Activated CD4-positive, alpha-beta memory T cell treated with anti-CD3 and anti-CD28 coated beads, Interleukin-2, amount 10 ng/mL, durations not matched to agents 7 days and 5 days (primary cell): ENCODE results near the gene ZFYVE16. TPM values are rescaled to one million over a fixed set of nuclear protein-coding genes. Genes with fewer than 3 reads are reported as not detected.
A peak's percentile ranks its signal among the peaks of the same experiment; 100 is the strongest.
"Not testable (repeated sequence)": the region's sequence is repeated elsewhere in the genome, so short reads cannot be mapped to it uniquely, and the experiment has no call there.

Source experiments
- CTCF ChIA-PET: fragments of 350-600 bp; sonication (Branson Sonifier 250); formaldehyde crosslinking; loops from one replicate; lab custom pipeline; 2021; ENCODE audit warnings: antibody characterized with exemption, inconsistent platforms; lab: Charles Lee
- POLR2A ChIA-PET: fragments of 350-600 bp; sonication (Branson Sonifier 250); formaldehyde crosslinking; loops from one replicate; lab custom pipeline; 2021; ENCODE audit warnings: antibody characterized with exemption; lab: Charles Lee
- DNase-seq: peaks from one replicate; pipeline ENCODE4 v3.0.0-alpha.2; 2020
- H3K27ac Mint-ChIP-seq: one replicate; pipeline ENCODE4 v1.8.0; 2021; ENCODE audit warnings: mild to moderate bottlenecking, mixed read lengths
- H3K27me3 Mint-ChIP-seq: one replicate; pipeline ENCODE4 v1.8.0; 2021; ENCODE audit warnings: mixed read lengths
- H3K36me3 Mint-ChIP-seq: one replicate; pipeline ENCODE4 v1.8.0; 2021; ENCODE audit warnings: low read depth, mixed read lengths
- H3K4me1 Mint-ChIP-seq: one replicate; pipeline ENCODE4 v1.8.0; 2021; ENCODE audit warnings: mixed read lengths
- H3K4me3 Mint-ChIP-seq: one replicate; pipeline ENCODE4 v1.8.0; 2021; ENCODE audit warnings: mild to moderate bottlenecking, mixed read lengths
- H3K9me3 Mint-ChIP-seq: one replicate; pipeline ENCODE4 v1.8.0; 2021; ENCODE audit warnings: mixed read lengths
- total RNA-seq, 2 experiments: library from RNA; stranded (reverse); gene quantifications; one replicate each; pipeline ENCODE4 v1.2.3, GENCODE V29; 2021

The ZFYVE16 gene
- total RNA-seq, 2 experiments from 2014 or later: 13.4 to 15.7 TPM

GRCh38 chr5:80390413-80390812 lies 17.5 kb upstream of the ZFYVE16 start:
- DNase-seq, H3K4me1 Mint-ChIP-seq, CTCF ChIA-PET, POLR2A ChIA-PET, H3K9me3 Mint-ChIP-seq, H3K4me3 Mint-ChIP-seq, H3K36me3 Mint-ChIP-seq, H3K27ac Mint-ChIP-seq: not testable (repeated sequence)
- H3K27me3 Mint-ChIP-seq: peaks cover 36% of the 10 kb centered on the region

DNA sequence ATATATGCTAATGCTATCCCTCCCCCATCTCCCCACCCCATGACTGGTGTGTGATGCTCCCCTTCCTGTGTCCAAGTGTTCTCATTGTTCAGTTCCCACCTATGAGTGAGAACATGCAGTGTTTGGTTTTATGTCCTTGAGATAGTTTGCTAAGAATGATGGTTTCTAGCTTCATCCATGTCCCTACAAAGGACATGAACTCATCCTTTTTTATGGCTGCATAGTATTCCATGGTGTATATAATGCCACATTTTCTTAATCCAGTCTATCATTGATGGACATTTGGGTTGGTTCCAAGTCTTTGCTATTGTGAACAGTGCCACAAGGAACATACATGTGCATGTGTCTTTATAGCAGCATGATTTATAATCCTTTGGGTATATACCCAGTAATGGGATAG lies 16.6 kb upstream of the ZFYVE16 start:
- not testable (repeated sequence) for H3K4me3 Mint-ChIP-seq, H3K27ac Mint-ChIP-seq

GRCh38 chr5:80399526-80400239 lies 8.2 kb upstream of the ZFYVE16 start:
- no peak overlapping the region for H3K27ac Mint-ChIP-seq
- POLR2A ChIA-PET: no interaction called here

More for the DNA sequence above, 16.6 kb upstream of the ZFYVE16 start:
- H3K4me1 Mint-ChIP-seq, CTCF ChIA-PET, H3K36me3 Mint-ChIP-seq, H3K9me3 Mint-ChIP-seq, POLR2A ChIA-PET, DNase-seq: not testable (repeated sequence)
- H3K27me3 Mint-ChIP-seq: peaks cover 36% of the 10 kb centered on the region

GRCh38 chr5:80400368-80400767 lies 7.5 kb upstream of the ZFYVE16 start:
- H3K4me1 Mint-ChIP-seq, H3K9me3 Mint-ChIP-seq, DNase-seq, CTCF ChIA-PET, H3K36me3 Mint-ChIP-seq, H3K4me3 Mint-ChIP-seq, H3K27ac Mint-ChIP-seq, H3K27me3 Mint-ChIP-seq, POLR2A ChIA-PET: not testable (repeated sequence)

More at GRCh38 chr5:80399526-80400239, 8.2 kb upstream of the ZFYVE16 start:
- CTCF ChIA-PET: no interaction called here
- Mint-ChIP-seq H3K36me3 (no peaks in the 10 kb centered on the region), H3K27me3 (peaks cover 11% of the 10 kb centered on the region), H3K9me3 (no peaks in the 10 kb centered on the region), H3K4me3 (no peak overlapping the region), H3K4me1 (peaks cover 4% of the 10 kb centered on the region)
- DNase-seq: no peak

DNA sequence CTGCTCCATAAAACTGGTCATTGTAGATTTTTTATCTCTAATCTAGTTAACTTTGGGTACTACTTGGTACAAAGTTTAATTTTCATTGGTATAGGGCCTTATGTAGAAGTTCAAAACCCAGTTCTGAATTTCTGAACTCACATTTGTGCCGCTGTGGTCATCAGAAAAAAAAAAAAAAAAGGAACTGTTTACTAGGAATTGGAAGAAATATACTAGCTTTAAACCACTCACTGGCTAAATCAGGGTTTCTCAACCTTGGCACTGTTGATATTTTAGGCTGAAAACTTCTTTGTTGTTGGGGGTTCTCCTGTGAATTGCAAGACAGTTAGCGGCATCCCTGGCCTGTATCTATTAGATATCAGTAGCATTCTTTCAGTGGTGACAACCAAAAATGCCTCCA lies 4.1 kb upstream of the ZFYVE16 start:
- ChIA-PET CTCF (no interaction called here), POLR2A (no interaction called here)
- no peak for DNase-seq
- H3K27ac Mint-ChIP-seq: no peak overlapping the region
- H3K4me3 Mint-ChIP-seq: no peak overlapping the region
- peaks cover 15% of the 10 kb centered on the region for H3K4me1 Mint-ChIP-seq
- no peaks in the 10 kb centered on the region for H3K9me3 Mint-ChIP-seq
- H3K27me3 Mint-ChIP-seq: peaks cover 4% of the 10 kb centered on the region
- H3K36me3 Mint-ChIP-seq: no peaks in the 10 kb centered on the region

- peak overlapping the region; percentile 98 for H3K27ac Mint-ChIP-seq
- ChIA-PET POLR2A (interaction anchor here (1.0 to 2.2 kb wide), 5 partner anchors 151 to 897 kb away, joined by 3 to 10 read pairs (median 4); partner anchors contain the start of genes DHFR and SERINC5), CTCF (interaction anchor here (1.2 kb wide), 1 partner anchor 315 kb away, joined by 3 read pairs; no protein-coding TSS in a partner anchor)
- peaks cover 22% of the 10 kb centered on the region for H3K4me1 Mint-ChIP-seq
- H3K27me3 Mint-ChIP-seq: peaks cover under 1% of the 10 kb centered on the region
- peak overlapping the region; percentile 93 for H3K4me3 Mint-ChIP-seq
- peaks cover 7% of the 10 kb centered on the region for H3K36me3 Mint-ChIP-seq
- H3K9me3 Mint-ChIP-seq: no peaks in the 10 kb centered on the region
- peak; percentile 17 for DNase-seq
These were observed 707 bp upstream of the ZFYVE16 start for GRCh38 chr5:80406980-80407734.

- peak; percentile 47 for DNase-seq
- POLR2A ChIA-PET: interaction anchor here (1.0 to 2.2 kb wide), 3 partner anchors 153 to 283 kb away, joined by 4 to 10 read pairs (median 4); partner anchors contain the start of gene SERINC5
- Mint-ChIP-seq H3K27ac (peak overlapping the region; percentile 1), H3K4me1 (peaks cover 22% of the 10 kb centered on the region), H3K9me3 (no peaks in the 10 kb centered on the region), H3K4me3 (peak overlapping the region; percentile 93), H3K27me3 (no peaks in the 10 kb centered on the region), H3K36me3 (peaks cover 7% of the 10 kb centered on the region)
- CTCF ChIA-PET: interaction anchor here (0.8 kb wide), 1 partner anchor 325 kb away, joined by 3 read pairs; no protein-coding TSS in a partner anchor
These were observed 861 bp downstream of the ZFYVE16 start for GRCh38 chr5:80408484-80409366.

- Mint-ChIP-seq H3K27ac (no peak overlapping the region), H3K4me1 (peaks cover 22% of the 10 kb centered on the region), H3K27me3 (no peaks in the 10 kb centered on the region), H3K4me3 (no peak overlapping the region), H3K36me3 (peaks cover 11% of the 10 kb centered on the region), H3K9me3 (no peaks in the 10 kb centered on the region)
- POLR2A ChIA-PET: no interaction called here
- CTCF ChIA-PET: no interaction called here
- DNase-seq: no peak
These were observed 1.6 kb downstream of the ZFYVE16 start for GRCh38 chr5:80409367-80409966.

- Mint-ChIP-seq H3K4me1 (peaks cover 21% of the 10 kb centered on the region), H3K27me3 (no peaks in the 10 kb centered on the region), H3K9me3 (no peaks in the 10 kb centered on the region), H3K27ac (no peak overlapping the region), H3K36me3 (peaks cover 13% of the 10 kb centered on the region), H3K4me3 (no peak overlapping the region)
- ChIA-PET POLR2A (no interaction called here), CTCF (interaction anchor here (0.7 kb wide), 1 partner anchor 224 kb away, joined by 3 read pairs; no protein-coding TSS in a partner anchor)
- no peak for DNase-seq
These were observed 3.8 kb downstream of the ZFYVE16 start for GRCh38 chr5:80411589-80412219.

- CTCF ChIA-PET: no interaction called here
- Mint-ChIP-seq H3K36me3 (peaks cover 13% of the 10 kb centered on the region), H3K4me3 (no peak overlapping the region), H3K9me3 (no peaks in the 10 kb centered on the region), H3K4me1 (peaks cover 8% of the 10 kb centered on the region), H3K27me3 (no peaks in the 10 kb centered on the region), H3K27ac (no peak overlapping the region)
- POLR2A ChIA-PET: no interaction called here
- no peak for DNase-seq
These were observed 6.2 kb downstream of the ZFYVE16 start for GRCh38 chr5:80414113-80414512.

DNA sequence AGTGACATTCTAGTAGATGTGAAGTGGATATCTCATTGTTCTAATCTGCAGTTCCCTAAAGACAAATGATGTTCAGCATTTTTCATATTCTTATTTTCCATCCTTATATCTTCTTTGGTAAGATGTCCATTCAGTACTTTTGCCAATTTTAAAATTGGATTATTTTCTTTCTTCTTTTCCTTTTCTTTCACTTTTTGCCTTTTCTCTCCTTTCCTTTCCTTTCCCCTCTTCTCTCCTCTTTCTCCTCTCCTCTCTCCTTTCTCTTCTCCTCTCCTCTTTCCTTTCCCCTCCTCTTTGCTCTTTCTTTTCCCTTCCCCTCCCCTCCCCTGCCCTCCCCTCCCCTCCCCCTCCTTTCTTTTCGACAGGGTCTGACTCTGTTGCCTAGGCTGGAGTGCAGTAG lies 10.1 kb downstream of the ZFYVE16 start:
- ChIA-PET POLR2A (no interaction called here), CTCF (no interaction called here)
- Mint-ChIP-seq H3K36me3 (peaks cover 10% of the 10 kb centered on the region), H3K4me1 (no peaks in the 10 kb centered on the region), H3K27ac (no peak overlapping the region), H3K4me3 (no peak overlapping the region), H3K9me3 (peaks cover 6% of the 10 kb centered on the region), H3K27me3 (no peaks in the 10 kb centered on the region)
- no peak for DNase-seq

DNA sequence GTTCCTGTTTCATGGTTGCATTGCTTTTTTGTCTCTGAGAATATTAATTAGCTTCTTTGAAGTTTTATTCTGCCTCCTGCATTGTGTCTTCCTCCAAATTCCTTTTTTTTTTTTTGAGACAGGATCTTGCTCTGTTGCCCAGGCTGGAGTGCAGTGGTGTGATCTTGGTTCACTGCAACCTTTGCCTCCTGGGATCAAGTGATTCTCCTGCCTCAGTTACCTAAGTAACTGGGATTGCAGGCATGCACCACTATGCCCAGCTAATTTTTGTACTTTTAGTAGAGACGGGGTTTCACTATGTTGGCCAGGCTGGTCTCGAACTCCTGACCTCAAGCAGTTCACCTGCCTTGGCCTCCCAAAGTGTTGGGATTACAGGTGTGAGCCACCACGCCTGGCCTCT lies 16.5 kb downstream of the ZFYVE16 start:
- H3K27ac Mint-ChIP-seq, CTCF ChIA-PET, H3K27me3 Mint-ChIP-seq, H3K36me3 Mint-ChIP-seq, H3K4me1 Mint-ChIP-seq, DNase-seq, H3K4me3 Mint-ChIP-seq, POLR2A ChIA-PET: not testable (repeated sequence)
- peaks cover 10% of the 10 kb centered on the region for H3K9me3 Mint-ChIP-seq
